Activated CD8-positive, alpha-beta memory T cell treated with anti-CD3 and anti-CD28 coated beads, Interleukin-2, amount 10 ng/mL, durations not matched to agents 7 days and 5 days (primary cell): ENCODE data around the gene PPID. TPM values are rescaled to one million over a fixed set of nuclear protein-coding genes. Genes with fewer than 3 reads are reported as not detected.
"Not testable (repeated sequence)": the region's sequence is repeated elsewhere in the genome, so short reads cannot be mapped to it uniquely, and the experiment has no call there.

Experiments
- ATAC-seq: fragments of 150-1000 bp; cut with Tn5 transposase; one replicate; pipeline ENCODE4 v1.10.0; 2021; ENCODE audit warnings: moderate library complexity
- CTCF ChIA-PET: fragments of 350-600 bp; sonication (Branson Sonifier 250); formaldehyde crosslinking; loops from one replicate; lab custom pipeline; 2021; ENCODE audit warnings: antibody characterized with exemption; lab: Charles Lee
- DNase-seq: peaks from one replicate; pipeline ENCODE4 v3.0.0-alpha.2; 2020
- H3K27ac Mint-ChIP-seq: one replicate; pipeline ENCODE4 v1.8.0; 2021; ENCODE audit warnings: mild to moderate bottlenecking, mixed read lengths
- H3K27me3 Mint-ChIP-seq: one replicate; pipeline ENCODE4 v1.8.0; 2021; ENCODE audit warnings: mixed read lengths
- H3K36me3 Mint-ChIP-seq: one replicate; pipeline ENCODE4 v1.8.0; 2021; ENCODE audit warnings: mild to moderate bottlenecking, mixed read lengths
- H3K4me1 Mint-ChIP-seq: one replicate; pipeline ENCODE4 v1.8.0; 2021; ENCODE audit warnings: mixed read lengths
- H3K4me3 Mint-ChIP-seq: one replicate; pipeline ENCODE4 v1.8.0; 2021; ENCODE audit warnings: mild to moderate bottlenecking, moderate library complexity, mixed read lengths
- H3K9me3 Mint-ChIP-seq: one replicate; pipeline ENCODE4 v1.8.0; 2022; ENCODE audit warnings: low read depth, mixed read lengths
- total RNA-seq, 2 experiments: library from RNA; stranded (reverse); gene quantifications; one replicate each; pipeline ENCODE4 v1.2.3, GENCODE V29; 2021

The PPID gene
- total RNA-seq, 2 experiments from 2014 or later, result 39.4 to 43.9 TPM

DNA sequence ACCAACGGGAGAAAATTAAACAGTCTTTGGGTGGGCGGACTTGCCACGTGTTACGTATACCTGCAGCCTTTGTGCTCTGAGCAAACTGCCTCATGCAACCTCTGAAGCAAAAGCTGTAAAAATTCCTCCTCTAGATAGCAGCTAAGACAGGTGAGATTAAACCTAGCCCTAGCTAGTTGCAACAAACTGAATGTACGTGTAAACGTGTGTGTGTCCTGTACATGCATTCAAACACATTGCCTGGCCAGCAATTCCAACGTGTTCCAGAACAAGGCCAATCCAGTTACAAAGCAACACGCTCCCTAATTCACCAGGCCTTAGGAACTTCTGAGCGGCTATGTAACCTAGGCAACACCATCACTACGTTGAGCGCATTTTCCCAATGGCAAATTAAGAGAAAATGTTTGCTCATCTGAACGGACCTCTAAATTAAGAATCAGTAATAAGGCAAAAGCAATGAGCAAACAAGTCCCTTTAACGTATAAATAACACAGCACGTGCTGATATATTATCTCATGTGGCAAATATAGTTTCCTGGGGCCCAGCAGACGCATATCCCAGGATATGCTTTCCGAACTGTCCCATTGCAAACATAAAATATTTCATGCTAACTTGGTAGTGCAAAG is 792 bp downstream of the PPID start:
- H3K27me3 Mint-ChIP-seq, result no peaks in the 10 kb centered on the region
- H3K4me3 Mint-ChIP-seq, result peak overlapping the region; percentile 88
- ATAC-seq (peak; percentile 1), DNase-seq (no peak)
- peak overlapping the region; percentile 98 for H3K27ac Mint-ChIP-seq
- peaks cover 41% of the 10 kb centered on the region for H3K36me3 Mint-ChIP-seq
- H3K9me3 Mint-ChIP-seq, result no peaks in the 10 kb centered on the region
- CTCF ChIA-PET, result interaction anchor here (0.6 to 0.9 kb wide), 3 partner anchors 14 to 52 kb away, joined by 3 to 4 read pairs (median 3); partner anchors contain the start of gene FNIP2
- peaks cover 57% of the 10 kb centered on the region for H3K4me1 Mint-ChIP-seq

DNA sequence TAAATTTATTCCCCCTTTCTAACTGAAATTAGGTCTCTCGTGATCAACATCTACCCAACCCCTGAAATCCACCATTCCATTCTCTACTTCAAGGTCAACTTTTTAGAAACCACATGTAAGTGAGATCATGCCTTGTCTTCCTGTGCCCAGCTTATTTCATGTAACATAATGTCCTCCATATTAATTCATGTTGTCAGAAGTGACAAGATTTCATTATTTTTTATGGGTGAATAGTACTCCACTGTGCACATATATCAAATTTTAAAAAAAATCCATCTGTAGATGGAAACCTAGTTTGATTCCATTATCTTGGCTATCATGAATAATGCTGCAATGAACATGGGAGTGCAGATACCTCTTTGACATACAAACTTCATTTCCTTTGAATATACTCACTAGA is 1.5 kb downstream of the PPID start:
- no peak for ATAC-seq
- Mint-ChIP-seq H3K4me1 (peaks cover 56% of the 10 kb centered on the region), H3K36me3 (peaks cover 47% of the 10 kb centered on the region)

DNA sequence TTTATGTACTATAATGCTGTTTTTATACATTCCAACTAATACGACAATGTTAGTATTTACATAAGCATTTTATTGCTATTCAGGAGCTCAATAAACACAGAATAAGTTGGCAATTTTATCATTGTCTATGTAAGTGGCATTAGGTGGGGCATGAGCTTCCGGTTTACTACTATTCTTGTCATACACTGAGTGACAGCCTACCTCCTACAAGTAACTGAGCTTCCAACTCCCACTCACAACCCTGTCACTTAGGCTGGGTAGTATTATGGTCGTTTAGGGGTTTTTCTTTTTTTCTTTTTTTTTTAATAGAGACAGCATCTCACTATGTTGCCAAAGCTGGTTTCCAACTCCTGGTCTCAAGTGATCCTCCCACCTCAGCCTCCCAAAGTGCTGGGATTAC is 7.4 kb downstream of the PPID start:
- no peak overlapping the region for H3K27ac Mint-ChIP-seq
- no peaks in the 10 kb centered on the region for H3K27me3 Mint-ChIP-seq
- no peak for ATAC-seq
- H3K36me3 Mint-ChIP-seq, result peaks cover 71% of the 10 kb centered on the region
- DNase-seq, result no peak
- H3K4me1 Mint-ChIP-seq, result peaks cover 33% of the 10 kb centered on the region
- CTCF ChIA-PET, result interaction anchor here (0.9 kb wide), 1 partner anchor 26 kb away, joined by 3 read pairs; no protein-coding TSS in a partner anchor
- no peaks in the 10 kb centered on the region for H3K9me3 Mint-ChIP-seq
- no peak overlapping the region for H3K4me3 Mint-ChIP-seq

More for the DNA sequence above, 1.5 kb downstream of the PPID start:
- H3K27ac Mint-ChIP-seq, result peak overlapping the region; percentile 26
- CTCF ChIA-PET, result interaction anchor here (0.6 to 0.9 kb wide), 3 partner anchors 15 to 51 kb away, joined by 3 to 4 read pairs (median 3); partner anchors contain the start of gene FNIP2
- H3K9me3 Mint-ChIP-seq, result no peaks in the 10 kb centered on the region
- no peaks in the 10 kb centered on the region for H3K27me3 Mint-ChIP-seq
- DNase-seq, result no peak
- peak overlapping the region; percentile 88 for H3K4me3 Mint-ChIP-seq

DNA sequence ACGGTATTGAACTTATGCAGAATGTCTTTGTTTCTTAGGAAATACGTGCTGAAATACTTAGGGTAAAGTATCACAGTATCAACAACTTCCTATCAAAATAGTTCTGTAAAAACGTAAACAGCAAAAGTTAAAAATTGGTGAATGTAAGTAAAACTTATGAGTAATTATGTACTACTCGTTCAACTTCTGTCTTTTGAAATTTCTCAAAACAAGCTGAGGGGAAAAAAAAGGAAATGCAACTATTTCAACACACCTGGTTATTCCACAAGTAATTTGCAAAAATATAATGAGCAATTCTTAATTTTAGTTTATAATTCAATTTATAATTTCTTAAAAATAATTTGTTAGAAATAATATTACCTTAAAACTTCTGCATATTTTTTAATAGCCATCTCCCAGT is 8.3 kb downstream of the PPID start:
- Mint-ChIP-seq H3K27me3 (no peaks in the 10 kb centered on the region), H3K36me3 (peaks cover 75% of the 10 kb centered on the region), H3K4me3 (no peak overlapping the region), H3K27ac (no peak overlapping the region), H3K4me1 (peaks cover 28% of the 10 kb centered on the region), H3K9me3 (no peaks in the 10 kb centered on the region)
- DNase-seq (no peak), ATAC-seq (no peak)
- CTCF ChIA-PET, result no interaction called here

DNA sequence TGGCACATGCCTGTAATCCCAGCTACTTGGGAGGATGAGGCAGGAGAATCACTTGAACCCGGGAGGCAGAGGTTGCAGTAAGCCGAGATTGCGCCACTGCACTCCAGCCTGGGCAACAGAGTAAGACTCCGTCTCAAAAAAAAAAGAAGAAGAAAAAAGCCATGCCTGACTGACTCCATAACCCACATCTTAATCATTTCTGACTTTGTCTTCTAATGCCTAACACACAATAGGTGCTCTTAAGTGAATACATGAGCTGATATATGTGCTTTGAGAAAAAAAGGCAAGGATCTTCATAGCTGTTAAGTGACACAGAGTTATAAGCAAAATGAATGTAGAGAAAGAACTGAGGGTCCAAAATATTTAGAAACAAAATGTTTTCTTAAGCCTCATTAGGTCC is 10.6 kb downstream of the PPID start:
- H3K9me3 Mint-ChIP-seq, DNase-seq, H3K27me3 Mint-ChIP-seq, H3K27ac Mint-ChIP-seq, H3K4me3 Mint-ChIP-seq, ATAC-seq: not testable (repeated sequence)
- CTCF ChIA-PET, result interaction anchor here (1.0 kb wide), 1 partner anchor 139 kb away, joined by 3 read pairs; no protein-coding TSS in a partner anchor
- H3K4me1 Mint-ChIP-seq, result peaks cover 13% of the 10 kb centered on the region
- peaks cover 67% of the 10 kb centered on the region for H3K36me3 Mint-ChIP-seq

DNA sequence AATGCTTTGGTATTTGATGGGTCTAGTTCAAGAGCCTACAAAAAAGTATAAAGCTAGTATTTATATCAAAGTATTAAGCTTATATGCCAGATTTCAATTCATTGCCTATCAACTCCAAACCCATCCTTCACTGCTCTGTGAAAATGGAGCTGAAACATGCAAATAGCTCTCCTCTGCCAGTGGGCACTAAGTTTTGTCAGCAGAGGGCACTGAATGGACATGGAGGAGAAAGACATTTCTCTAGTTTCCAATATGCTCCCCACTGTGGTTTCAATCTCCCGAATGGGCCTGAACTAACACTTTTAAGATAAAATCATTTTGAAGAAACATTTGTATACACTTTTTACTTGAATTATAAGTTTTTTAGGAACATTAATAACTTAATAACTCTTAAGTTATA is 12.4 kb downstream of the PPID start:
- no peaks in the 10 kb centered on the region for H3K27me3 Mint-ChIP-seq
- ATAC-seq, result no peak
- peaks cover 71% of the 10 kb centered on the region for H3K36me3 Mint-ChIP-seq

DNA sequence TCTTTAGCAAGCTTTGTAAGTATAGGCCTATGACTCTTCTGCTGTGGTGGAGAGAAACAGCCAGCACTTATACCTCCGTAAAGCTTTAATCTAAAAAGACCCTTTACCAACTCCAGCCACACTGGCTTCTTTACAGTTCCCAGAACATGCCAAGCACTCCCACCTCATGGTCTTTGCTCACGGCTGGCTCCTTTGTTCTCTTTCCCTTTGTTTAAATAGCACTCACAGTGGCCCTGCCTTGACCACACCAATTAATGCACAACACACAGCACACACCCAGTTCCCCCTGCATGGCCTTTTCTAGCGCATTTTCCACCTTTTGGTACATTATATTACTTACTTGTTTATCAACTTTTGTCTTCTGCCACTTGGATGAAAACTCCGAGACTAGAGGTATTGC is 18.9 kb downstream of the PPID start:
- CTCF ChIA-PET, result no interaction called here
- Mint-ChIP-seq H3K4me1 (no peaks in the 10 kb centered on the region), H3K27me3 (no peaks in the 10 kb centered on the region), H3K27ac (no peak overlapping the region), H3K9me3 (no peaks in the 10 kb centered on the region), H3K4me3 (no peak overlapping the region), H3K36me3 (peaks cover 47% of the 10 kb centered on the region)
- DNase-seq (no peak), ATAC-seq (no peak)

More for the DNA sequence above, 12.4 kb downstream of the PPID start:
- Mint-ChIP-seq H3K4me3 (no peak overlapping the region), H3K27ac (no peak overlapping the region), H3K4me1 (peaks cover 7% of the 10 kb centered on the region), H3K9me3 (no peaks in the 10 kb centered on the region)
- CTCF ChIA-PET, result interaction anchor here (0.8 to 2.1 kb wide), 3 partner anchors 139 to 492 kb away, joined by 3 to 6 read pairs (median 5); no protein-coding TSS in a partner anchor
- DNase-seq, result no peak

DNA sequence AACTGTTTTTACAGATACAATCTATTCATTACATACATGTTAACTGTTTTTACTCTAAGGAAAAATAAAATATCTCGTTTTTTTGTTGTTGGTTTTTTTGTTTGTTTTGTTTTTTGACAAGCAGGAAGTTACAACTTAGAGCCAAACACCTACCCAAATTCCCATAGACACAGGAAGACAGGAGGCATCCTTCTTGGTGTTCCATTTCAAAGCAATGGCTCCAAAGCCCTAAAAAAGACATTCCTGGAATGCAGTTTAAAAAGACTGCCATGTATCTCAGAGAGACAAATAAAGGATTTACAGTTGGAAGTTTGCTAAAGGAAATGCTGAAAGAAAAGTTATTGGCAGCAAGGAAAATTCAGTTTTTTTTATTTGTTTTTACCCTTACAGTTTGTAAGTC is 34.4 kb downstream of the PPID start:
- ATAC-seq, result no peak
- no peak overlapping the region for H3K4me3 Mint-ChIP-seq
- no peak for DNase-seq
- no peaks in the 10 kb centered on the region for H3K9me3 Mint-ChIP-seq
- peaks cover 4% of the 10 kb centered on the region for H3K36me3 Mint-ChIP-seq
- H3K27ac Mint-ChIP-seq, result no peak overlapping the region
- no peaks in the 10 kb centered on the region for H3K4me1 Mint-ChIP-seq
- H3K27me3 Mint-ChIP-seq, result no peaks in the 10 kb centered on the region
- CTCF ChIA-PET, result interaction anchor here (0.7 kb wide), 1 partner anchor 446 kb away, joined by 4 read pairs; no protein-coding TSS in a partner anchor

DNA sequence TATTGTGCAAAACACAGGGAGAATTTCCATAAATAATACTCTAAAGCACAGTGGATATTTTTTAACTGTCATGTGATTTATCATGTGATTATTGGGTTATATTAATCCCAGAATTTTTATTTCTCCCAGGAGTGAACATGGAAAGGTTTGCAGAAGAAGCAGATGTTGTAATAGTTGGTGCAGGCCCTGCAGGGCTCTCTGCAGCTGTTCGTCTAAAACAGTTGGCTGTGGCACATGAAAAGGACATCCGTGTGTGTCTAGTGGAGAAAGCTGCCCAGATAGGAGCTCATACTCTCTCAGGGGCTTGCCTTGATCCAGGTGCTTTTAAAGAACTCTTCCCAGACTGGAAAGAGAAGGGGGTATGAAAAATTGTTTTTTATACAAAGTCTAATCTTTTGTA is 41.1 kb downstream of the PPID start:
- H3K4me3 Mint-ChIP-seq, result no peak overlapping the region

DNA sequence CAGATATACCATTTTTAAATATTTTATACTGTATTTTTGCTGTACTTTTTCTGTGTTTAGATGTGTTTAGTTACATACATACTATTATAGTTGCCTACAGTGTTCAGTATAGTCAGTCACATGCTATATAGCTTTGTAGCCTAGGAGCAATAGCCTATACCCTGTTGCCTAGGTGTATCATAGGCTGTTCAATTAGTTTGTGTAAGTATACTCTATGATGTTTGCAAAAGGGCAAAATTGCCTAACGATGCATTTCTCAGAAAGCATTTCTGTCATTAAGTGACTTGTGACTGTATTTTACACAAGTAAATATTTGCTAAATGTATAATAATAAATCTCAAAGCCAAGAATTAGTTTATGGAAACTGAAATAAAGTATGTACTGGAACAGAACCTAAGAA is 41.6 kb downstream of the PPID start:
- CTCF ChIA-PET, result interaction anchor here (1.1 kb wide), 1 partner anchor 18 kb away, joined by 3 read pairs; no protein-coding TSS in a partner anchor

More for the DNA sequence above, 41.1 kb downstream of the PPID start:
- H3K27ac Mint-ChIP-seq, result no peak overlapping the region
- H3K9me3 Mint-ChIP-seq, result no peaks in the 10 kb centered on the region
- peaks cover 7% of the 10 kb centered on the region for H3K36me3 Mint-ChIP-seq
- no peaks in the 10 kb centered on the region for H3K4me1 Mint-ChIP-seq
- ATAC-seq (no peak), DNase-seq (no peak)
- no peaks in the 10 kb centered on the region for H3K27me3 Mint-ChIP-seq
- CTCF ChIA-PET, result interaction anchor here (1.1 kb wide), 1 partner anchor 18 kb away, joined by 3 read pairs; no protein-coding TSS in a partner anchor

DNA sequence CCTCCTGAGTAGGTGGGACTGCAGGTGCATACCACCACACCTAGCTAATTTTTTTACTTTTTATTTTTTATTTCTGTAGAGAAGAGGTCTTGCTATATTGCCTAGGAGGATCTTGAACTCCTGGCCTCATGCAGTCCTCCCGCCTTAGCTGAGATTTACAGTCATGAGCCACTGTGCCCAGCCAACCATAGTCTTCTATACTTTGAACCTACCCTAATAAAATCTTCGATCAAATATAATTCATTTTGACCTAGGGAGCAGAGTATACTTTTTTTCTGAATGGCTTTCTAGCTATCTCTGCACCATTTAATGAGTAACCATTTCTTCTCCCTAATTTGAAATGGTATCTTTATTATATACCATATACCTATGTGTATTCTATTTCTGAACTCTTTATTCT is 44.4 kb downstream of the PPID start:
- H3K36me3 Mint-ChIP-seq, result peaks cover 10% of the 10 kb centered on the region
- H3K4me3 Mint-ChIP-seq, result no peak overlapping the region
- CTCF ChIA-PET, result no interaction called here
- H3K27me3 Mint-ChIP-seq, result no peaks in the 10 kb centered on the region
- no peak for ATAC-seq
- no peak overlapping the region for H3K27ac Mint-ChIP-seq
- no peaks in the 10 kb centered on the region for H3K9me3 Mint-ChIP-seq
- no peak for DNase-seq
- peaks cover 1% of the 10 kb centered on the region for H3K4me1 Mint-ChIP-seq

More for the DNA sequence above, 41.6 kb downstream of the PPID start:
- no peaks in the 10 kb centered on the region for H3K27me3 Mint-ChIP-seq
- H3K36me3 Mint-ChIP-seq, result peaks cover 7% of the 10 kb centered on the region
- H3K27ac Mint-ChIP-seq, result no peak overlapping the region
- no peak for ATAC-seq
- H3K4me3 Mint-ChIP-seq, result no peak overlapping the region
- DNase-seq, result no peak
- no peaks in the 10 kb centered on the region for H3K9me3 Mint-ChIP-seq
- H3K4me1 Mint-ChIP-seq, result no peaks in the 10 kb centered on the region

DNA sequence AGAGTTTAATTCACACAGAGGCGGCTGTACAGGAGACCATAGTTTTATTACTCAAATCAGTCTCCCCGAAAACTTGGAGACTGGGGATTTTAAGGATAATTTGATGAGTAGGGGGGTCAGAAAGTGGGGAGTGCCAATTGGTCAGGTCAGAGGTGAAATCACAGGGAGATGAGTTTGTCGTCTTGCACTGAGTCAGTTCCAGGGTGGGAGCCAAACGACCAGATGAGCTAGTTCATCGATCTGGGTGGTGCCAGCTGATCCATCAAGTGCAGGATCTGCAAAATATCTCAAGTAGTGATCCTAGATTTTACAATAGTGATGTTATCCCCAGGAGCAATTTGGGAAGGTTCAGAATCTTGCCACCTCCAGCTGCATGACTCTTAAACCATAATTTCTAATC is 47.1 kb downstream of the PPID start:
- DNase-seq, result no peak
- Mint-ChIP-seq H3K27ac (no peak overlapping the region), H3K36me3 (peaks cover 10% of the 10 kb centered on the region), H3K27me3 (no peaks in the 10 kb centered on the region), H3K9me3 (no peaks in the 10 kb centered on the region), H3K4me1 (peaks cover 13% of the 10 kb centered on the region), H3K4me3 (no peak overlapping the region)
- CTCF ChIA-PET, result no interaction called here
- ATAC-seq, result no peak

DNA sequence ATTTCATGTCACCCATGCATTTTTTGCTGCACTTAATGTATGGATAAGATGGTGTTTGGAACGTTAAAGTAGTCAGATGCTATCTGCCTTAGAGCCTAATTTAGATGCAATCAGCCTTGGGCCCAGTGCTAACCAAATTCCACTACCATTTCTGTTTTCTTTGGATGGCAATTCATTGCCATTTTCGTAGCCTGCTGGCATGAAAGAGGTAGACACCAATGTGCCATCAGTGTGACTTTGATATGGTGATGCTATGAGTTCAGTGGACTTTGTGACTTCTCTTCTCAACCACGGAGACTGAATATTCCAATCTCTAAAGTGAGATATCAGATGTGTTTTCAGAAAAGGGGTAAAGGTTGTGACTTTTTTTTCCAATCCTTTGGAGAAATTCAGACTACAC is 49.6 kb downstream of the PPID start:
- ATAC-seq (no peak), DNase-seq (no peak)
- no peaks in the 10 kb centered on the region for H3K27me3 Mint-ChIP-seq
- H3K4me3 Mint-ChIP-seq, result no peak overlapping the region
- H3K4me1 Mint-ChIP-seq, result peaks cover 28% of the 10 kb centered on the region
- CTCF ChIA-PET, result interaction anchor here (1.3 to 1.5 kb wide), 2 partner anchors 17 to 529 kb away, joined by 3 to 5 read pairs; no protein-coding TSS in a partner anchor
- peaks cover 8% of the 10 kb centered on the region for H3K36me3 Mint-ChIP-seq
- H3K9me3 Mint-ChIP-seq, result no peaks in the 10 kb centered on the region
- no peak overlapping the region for H3K27ac Mint-ChIP-seq
